GM19372 (cell line): ENCODE data around the gene IRX4.

Source experiments
- ATAC-seq: cut with Tn5 transposase; IDR thresholded peaks from one replicate; pipeline ENCODE4 v1.9.1; 2021; ENCODE audit warnings: mild to moderate bottlenecking, low read depth, moderate library complexity; ENCODE audit not compliant: unreplicated experiment

Gene IRX4

DNA sequence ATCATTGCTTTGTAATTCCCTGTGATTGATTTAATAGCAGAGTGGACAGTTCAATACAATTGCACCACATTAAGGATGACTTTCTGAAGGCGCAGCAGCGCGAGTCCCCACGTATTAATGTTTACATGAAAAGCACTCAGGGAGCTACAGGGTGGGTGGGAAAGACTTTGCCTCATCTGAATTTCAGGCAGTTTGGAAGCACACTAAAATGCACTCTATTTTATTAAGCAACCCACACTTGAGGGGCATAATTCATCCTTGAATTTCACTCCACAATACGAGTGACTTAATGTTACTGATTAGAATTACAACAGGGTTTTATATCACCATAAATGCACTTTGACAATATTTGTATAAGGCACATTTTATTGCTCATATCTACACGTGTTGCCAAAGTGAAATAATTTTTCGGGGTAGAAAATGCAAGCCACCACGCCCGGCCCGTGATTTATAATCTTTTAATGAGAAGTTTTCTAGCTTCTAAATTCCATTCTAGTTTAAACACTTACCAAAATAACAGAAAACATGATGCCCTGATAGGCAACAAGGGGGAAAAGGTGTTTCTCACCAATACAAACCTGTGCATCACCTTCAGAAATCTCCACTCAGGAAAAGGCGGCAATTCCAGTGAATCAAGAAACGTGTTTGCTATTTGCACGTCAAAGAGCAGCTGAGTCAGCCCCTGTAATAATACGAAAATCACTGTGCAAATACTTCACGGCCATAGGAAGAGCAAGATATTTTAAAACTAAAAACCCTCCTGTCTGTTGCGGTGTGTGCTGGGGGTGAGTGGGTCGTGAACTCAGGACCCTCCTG, 40.5 kb downstream of the IRX4 start:
- no peak for ATAC-seq

GRCh38 chr5:1840741-1841521, 41.8 kb downstream of the IRX4 start:
- ATAC-seq: no peak

GRCh38 chr5:1840071-1840547, 42.6 kb downstream of the IRX4 start:
- no peak for ATAC-seq

DNA sequence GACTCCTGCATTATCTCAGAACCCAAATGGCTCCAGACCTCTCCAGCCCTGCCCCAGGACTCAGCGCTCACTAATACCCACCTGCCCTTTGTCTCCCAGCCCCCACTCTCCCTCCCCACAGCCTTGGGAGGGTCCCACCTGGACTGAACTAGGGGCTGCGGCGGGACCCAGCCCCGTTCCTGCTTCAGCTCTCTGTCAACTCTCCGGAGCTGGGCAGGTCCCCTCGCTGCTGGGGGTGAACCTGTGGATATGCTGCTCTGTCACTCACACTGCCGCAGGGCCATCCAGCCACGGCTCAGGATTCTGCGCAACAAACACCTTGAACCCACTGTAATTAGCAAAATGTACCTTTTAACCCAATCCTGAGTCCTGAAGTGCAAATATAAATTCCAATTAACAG, 44.7 kb downstream of the IRX4 start:
- ATAC-seq: no peak

DNA sequence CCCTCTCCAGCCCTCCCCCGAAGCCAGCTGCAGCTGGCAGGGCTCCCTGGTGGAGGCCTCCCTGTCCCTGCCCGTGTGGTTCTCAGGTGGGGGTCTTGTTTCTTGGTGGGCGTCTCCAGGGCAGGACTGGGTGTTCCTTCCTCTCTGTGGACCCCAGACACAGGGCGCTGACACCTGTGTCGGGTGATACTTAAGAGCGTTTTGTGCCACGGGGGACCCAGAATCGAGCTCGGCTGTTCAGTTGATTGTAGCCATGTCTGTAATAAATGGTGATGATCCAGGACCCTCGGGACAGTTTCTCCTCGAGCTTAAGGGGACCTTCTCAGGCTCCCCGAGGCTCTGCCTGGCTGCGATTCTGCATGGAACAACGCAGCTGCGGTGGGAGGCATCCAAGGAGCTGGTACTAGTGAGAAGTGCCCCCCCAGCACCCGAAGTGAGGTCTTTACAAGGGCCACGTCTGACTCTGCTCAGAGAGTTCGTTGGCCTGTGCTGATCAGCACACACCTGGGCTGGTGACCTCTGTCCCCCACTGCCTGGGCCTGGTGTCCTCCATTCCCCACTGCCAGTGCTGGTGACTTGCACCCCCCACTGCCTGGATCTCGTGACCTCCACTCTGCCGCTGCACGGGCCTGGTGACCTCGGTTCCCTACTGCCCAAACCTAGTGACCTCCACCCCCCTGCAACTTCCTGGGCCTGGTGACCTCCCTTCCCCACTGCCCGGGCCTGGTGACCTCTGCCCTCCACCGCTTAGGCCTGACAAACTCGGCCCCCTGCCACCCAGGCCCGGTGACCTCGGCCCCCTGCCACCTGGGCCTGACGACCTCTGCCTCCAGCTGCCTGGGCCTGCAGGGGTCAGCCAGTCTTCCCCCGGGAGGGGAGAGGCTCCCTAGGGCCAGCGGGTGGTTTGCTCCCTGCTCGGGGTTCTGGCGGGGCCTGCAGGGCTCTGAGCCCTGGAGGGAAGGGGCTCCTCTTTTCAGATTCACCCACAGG, 45.5 kb downstream of the IRX4 start:
- ATAC-seq: no peak

- no peak for ATAC-seq
Observed at GRCh38 chr5:1836176-1836890, 46.4 kb downstream of the IRX4 start.

- no peak for ATAC-seq
Observed at GRCh38 chr5:1835431-1835830, 47.3 kb downstream of the IRX4 start.

DNA sequence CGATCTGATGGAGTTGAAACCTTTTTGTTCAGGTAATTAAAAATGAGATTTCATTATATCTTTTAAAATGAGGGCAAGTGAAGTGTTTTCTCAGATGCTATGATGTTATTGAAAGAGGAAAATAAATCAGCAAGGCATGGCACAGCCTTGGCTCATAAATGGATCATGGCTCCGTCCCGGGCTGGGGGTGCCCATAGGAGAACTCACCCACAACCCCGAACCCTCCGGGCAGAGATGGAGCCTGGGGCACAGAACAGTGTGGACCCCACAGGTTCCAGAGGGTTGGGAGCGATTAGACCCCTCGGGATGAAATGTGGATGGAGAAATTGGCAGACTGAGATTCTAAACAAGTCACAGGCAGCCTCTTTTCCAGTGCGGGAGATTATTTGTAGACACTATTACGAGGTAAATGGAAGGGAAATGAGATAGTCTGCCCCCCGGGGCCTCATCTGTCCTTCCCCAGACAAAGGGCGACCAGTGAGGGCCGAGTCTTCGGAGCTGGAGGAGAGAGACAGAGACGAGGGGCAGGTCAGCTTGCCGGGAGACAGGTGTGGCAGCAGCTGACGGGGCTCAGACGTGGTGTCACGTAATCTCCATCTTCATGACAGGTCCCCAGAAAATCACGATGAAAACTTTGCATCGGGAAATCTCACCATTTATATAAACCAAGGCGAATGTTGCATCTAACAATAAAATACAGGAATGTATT, 47.9 kb downstream of the IRX4 start:
- ATAC-seq: no peak

- no peak for ATAC-seq
Observed at GRCh38 chr5:1834022-1834551, 48.6 kb downstream of the IRX4 start.

DNA sequence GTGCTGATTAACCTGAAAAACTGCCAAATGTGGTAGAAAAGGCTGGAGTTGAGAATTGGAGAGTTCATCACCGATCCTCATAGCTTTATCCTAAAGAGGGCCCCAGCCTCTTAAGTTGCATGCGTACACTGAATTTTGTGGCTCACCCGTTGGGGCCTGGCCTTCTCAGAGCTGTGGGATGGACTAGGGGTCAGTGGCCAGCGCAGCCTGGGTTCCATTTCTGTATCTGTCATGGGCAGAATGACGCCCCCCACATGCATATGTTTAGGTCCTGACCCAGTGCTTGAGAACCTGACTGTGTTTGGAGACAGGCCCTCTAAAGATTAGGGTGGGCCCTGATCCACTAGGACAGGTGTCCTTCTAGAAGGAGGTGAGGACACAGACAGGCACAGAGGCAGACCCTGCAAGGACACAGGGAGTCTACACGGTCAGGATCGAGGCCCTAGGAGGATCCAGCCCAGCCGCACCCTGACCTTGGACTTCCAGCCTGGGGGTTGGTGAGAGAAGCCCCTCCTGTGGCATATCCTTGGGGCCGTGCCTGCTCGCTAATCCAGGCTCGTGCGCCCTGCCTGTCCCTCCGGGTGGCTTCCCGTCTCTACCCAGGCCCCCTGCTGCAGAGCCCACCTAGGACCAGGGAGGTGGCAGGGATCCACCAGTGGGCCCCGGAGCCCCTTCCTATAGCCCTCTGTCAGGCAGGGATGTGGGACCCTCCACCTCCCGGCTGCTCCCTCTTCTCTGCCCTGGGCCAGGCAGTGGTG, 49.3 kb downstream of the IRX4 start:
- no peak for ATAC-seq

DNA sequence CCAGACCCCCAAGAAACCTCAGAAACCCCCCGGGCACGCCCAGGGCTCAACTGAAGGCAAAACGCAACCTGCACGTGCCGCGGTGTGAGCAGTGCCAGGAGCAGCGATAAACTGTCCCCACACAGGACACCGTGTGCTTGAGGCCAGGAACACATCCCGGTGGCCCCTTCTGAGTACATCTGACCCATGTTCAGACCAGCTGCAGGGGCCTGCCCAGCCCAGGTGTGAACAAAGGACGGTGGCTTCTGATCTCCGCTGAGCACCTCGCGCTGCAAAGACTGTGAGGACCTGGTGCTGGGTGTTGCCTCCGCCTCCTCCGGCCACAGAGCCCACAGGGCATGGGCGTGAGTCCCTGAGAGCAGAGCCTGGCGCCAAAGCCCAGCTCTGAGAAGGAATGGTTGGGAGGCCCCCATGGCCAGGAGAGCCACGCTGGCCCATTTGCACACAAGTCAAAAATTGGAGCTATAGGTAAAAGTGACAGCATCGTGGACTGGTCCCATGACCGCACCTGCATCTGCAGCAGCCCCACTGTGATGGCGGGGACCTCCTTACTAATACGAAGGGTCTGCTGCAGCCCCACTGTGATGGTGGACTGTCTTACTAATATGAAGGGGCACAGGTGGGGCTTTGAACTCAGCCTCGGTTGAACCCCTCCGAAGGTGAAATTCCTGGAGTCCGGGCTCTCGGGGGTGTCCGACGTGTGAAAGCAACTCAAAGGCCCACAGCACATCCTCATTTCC, 50.0 kb downstream of the IRX4 start:
- no peak for ATAC-seq

DNA sequence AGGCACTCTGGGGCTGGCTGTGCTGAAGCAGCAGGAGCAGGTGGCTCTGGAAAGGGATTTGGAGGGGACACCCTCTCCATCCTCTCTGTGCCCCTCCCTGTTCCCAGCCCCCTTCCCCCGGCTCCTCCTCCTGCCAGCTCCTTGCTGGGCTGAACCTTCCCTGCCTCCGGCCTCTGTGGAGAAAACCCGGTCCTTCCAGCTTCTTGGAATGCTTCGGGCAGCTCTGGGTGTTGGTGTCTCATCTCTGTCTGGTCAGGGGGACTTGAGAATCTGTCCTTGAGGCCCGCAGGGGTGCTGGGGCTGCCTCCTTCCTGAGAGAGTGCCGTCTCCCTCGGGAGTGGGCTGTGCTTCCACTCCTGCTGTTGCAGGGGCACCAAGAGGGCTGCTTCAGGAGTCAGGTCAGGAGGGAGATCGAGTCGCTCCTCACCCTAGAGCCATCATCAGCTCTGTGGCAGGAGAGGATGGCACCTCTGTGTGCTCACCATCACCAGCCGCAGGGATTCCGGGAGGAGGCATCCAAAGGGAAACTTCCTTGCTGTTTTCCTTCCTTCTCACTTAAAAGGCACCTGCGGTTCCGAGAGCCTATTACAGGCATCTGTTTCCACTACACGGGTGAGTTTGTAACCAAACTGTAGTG, 50.9 kb downstream of the IRX4 start:
- ATAC-seq: no peak

DNA sequence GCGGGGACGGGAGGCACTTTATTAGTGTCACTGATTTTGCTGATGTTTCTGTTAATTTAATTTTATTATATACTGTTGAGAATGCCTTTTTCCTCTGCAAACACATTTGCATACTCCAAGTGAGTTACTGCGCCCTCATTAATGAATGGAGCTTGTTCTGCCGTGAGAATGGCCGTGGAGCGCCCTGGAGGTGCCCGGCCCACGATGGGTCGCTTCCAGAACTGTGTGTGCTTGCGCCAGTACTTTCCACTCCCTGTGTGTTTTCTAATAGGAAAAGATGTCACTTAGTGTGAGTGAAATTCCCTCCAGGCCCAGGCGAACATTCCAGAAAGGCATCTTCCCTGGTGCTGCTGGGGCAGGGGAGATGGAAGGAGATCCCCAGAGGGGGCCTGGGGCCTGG, 51.5 kb downstream of the IRX4 start:
- ATAC-seq: no peak

DNA sequence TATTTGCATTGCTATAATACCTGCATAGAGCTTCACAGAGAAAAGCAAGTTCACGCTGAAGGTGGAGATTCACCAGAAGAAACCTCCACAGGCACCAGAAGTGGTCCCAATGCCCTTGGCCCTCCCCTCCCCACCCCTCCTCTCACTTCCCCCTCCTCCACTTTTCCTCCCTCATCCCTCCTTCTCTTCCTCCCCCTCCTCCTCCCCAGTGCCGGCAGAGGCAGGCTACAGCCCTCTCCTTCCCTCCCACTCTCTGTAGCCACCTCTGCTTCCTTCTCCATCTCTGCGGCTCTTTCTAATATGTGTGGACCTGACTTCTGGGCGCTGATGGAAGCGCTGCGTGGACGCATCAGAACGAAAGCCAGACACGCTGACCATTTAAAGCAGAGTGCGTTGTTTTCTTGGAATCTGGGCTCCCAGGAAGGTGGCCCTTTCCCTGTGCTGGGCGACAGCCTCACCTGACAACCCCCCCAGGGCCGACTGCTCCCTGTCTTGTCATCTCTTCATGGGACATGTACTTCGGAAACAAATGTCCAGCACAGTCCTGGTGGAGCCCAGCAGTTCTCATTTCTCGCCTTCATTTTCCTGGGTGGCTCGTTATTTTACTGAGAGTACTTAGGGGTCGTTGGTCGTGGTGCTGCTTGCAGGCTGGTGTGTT, 52.0 kb downstream of the IRX4 start:
- no peak for ATAC-seq

GRCh38 chr5:1827886-1828397, 54.8 kb downstream of the IRX4 start:
- ATAC-seq: no peak
